AG09319 (cell line): ENCODE data around the gene KCNK13.

ENCODE experiments used
- DNase-seq: peaks from one replicate; pipeline ENCODE4 v3.0.0-alpha.2; 2010; ENCODE audit warnings: low read depth; ENCODE audit errors: extremely low read depth
- CTCF ChIP-seq: IDR thresholded peaks from 2 replicates; pipeline ENCODE4 v1.5.1; 2011; ENCODE audit warnings: low read depth, mild to moderate bottlenecking, inconsistent platforms, low read length, moderate library complexity

KCNK13 gene

DNA sequence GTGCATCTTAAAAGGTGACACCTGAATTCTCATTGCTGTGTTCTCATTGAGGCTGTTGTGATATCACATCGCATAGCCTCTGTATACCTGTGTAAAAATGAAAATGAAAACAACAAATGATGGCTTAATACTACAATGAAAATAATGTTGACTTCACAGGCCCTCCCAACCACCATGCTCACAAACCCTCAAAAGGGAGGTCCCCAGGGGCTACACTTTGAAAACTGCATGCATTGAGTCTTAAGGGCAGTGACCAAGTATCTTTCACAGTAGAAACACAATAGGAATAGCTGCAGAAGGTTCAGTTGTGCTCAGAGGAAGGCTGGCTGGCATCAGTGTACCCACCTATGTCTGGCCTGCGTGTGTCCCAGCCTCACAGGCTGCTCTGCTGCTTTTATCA lies 27.6 kb upstream of the KCNK13 start:
- DNase-seq, result no peak
- TF ChIP-seq CTCF, result no peak

- TF ChIP-seq CTCF, result no peak
Measured at GRCh38 chr14:90034835-90035525, 26.8 kb upstream of the KCNK13 start.

DNA sequence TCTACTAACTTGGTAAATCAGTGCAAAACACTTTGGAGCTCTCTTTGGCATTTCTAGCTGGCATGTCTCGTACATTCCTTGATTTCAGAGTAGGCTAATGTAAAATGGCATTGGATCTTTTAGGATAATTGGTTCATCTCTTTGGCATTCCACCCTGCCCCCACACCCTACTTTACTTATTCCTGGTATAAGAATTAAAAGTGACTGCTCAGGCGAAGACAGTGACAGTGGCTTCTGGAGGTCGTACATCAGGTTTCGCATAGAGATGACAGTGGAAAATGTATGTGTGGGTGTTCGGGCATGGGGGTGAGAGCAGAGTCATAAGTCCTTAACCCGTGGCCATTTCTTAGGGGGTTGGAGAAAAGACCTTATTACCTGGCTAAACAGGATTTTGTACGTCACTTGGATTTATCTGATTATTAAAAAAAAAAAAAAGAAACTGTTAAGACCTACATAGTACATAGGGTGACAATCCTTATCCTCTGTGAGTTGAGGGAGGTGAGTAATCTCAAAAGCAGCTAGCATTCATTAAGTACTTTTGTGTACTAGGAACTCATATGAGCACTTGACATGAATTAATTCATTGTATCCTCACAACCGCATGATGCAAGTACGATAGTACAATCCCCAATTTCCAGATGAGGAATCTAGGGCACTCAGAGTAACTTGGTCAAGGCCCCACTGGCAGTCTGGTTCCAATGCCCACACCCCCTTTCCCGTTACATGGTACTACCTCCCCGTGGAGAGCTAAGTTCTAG lies 22.4 kb upstream of the KCNK13 start:
- TF ChIP-seq CTCF, result no peak
- DNase-seq, result no peak

More at GRCh38 chr14:90034835-90035525, 26.8 kb upstream of the KCNK13 start:
- no peak for DNase-seq

GRCh38 chr14:90040411-90040810 lies 21.4 kb upstream of the KCNK13 start:
- no peak for TF ChIP-seq CTCF
- no peak for DNase-seq

- DNase-seq, result no peak
- no peak for TF ChIP-seq CTCF
Measured at GRCh38 chr14:90042496-90043252, 19.1 kb upstream of the KCNK13 start.

DNA sequence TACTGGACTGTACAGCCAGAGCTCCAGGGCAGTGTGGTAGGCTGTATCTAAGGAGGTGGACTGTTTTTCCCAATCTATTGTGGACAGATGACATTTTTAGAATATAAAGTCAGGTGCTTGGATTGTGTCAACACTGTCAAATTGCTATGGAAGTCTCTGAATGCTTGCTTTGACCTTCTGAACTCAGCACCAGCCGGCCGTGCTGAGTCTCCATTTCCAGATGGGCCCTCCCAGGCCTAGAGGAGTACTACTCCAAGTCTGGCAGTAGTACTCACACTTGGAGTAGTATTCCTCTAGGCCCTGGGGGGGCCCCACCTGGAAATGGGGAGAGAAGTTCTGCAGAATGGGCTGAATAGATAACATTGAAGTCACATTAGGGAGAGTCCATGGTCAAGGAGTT lies 16.2 kb upstream of the KCNK13 start:
- no peak for TF ChIP-seq CTCF
- no peak for DNase-seq

- no peak for DNase-seq
- TF ChIP-seq CTCF, result no peak
Measured at GRCh38 chr14:90049390-90049789, 12.4 kb upstream of the KCNK13 start.
